ENCODE data around the gene UFSP1. TPM values are rescaled to one million over a fixed set of nuclear protein-coding genes. Genes with fewer than 3 reads are reported as not detected.

The UFSP1 gene
- total RNA-seq (2022; extraction: Qiagen RNA extraction; ENCODE audit: low read depth) = 2.9 to 5.7 TPM (median 5.0 TPM) in 5 replicates

GRCh38 chr7:100888988-100889750 lies at the start of gene UFSP1:
Gene UFSP1 (minus strand): TSS chr7:100889715. CDS start chr7:100889271, 444 bp downstream.

DNA sequence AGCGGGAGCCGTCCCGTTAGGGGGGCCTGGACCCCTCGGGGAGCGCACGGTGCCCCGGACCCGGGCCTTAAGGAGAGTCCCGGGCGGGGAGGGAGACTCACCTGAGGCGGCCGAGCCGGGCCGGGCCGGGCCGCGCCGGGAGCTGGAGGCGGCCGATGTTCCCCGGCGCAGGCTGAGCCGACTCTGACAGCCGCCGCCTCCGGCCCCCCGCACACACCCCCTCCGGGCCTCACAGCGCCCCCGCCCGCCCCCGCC lies 6.1 kb upstream of the UFSP1 start, which contains the start of gene ACHE:
Gene ACHE (minus strand): TSS at position 188 of the 255 bp plus-strand sequence. CDS start 1,656 bp downstream, outside the sequence.

DNA sequence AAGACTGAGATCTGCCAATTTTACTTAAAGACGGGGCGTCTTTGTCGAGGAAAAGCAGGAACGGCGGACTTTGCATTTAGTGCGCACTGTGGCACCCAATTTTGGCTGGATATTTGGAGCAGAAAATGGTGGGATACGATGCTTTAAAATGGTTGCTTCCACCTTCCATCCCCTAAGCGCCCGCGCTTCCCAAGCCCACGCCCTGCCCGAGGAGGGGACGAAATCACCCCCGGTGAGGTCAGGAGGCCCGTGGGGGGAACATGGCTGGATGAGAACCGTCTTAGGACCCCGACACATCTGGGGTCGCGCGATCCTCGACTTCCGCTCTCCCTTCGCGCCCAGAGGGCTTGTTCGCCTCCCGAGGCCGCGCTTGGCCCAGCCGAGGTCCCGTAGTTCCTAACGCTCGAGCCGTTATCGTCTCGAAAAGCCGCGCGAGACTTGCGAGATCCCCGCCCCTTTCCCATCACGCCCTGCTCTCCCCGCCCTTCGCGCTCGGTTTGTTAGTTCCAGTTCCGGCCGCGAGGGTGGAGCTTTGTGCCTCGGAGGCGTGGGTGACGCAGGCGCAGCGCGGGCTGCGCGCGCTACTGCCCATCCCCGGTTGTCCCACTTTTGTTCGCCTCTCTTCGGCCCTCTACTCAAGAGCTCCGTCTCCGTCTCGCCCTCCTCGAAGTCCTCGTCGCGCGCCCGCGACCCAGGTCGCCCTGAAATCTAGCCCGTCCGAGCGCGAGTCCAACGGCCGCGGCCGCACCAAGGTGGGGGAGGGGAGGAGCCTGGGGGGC lies 14.7 kb downstream of the UFSP1 start, which contains the start of gene SRRT:
Gene SRRT (plus strand): TSS at position 527 of the 779 bp plus-strand sequence. CDS start 488 bp downstream, outside the sequence.

DNA sequence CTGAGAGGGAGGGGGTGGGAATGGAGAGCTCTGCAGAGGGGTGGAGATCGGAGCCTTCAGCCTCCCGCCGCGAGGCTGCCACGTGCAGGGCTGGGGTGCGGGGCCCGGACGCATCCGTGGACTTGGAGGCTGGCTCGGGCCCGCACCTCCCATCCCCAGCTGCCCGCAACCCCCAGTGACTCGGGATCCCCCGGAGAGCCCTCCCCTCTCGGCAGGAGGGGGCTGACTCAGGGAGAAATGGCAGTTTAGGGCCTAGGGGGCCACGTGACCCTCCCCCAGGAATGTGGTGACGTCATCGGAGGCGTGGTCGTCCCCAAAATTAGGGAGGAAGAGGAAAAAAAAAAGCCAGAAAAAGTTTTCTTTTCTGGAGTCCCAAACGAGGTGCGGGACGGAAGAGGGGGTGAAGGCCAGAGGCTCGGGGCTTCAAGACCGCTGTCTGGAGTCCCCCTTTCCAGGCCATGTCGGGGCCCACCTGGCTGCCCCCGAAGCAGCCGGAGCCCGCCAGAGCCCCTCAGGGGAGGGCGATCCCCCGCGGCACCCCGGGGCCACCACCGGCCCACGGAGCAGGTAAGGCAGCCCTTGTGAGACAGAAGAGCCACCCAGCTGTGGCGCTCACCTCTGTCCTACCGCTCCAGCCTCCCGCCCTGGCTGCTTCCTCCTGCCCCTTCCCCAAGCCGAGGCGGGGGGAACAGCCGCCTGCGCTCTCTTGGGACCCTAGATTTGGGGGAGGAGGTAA lies 22.3 kb downstream of the UFSP1 start, which contains the start of gene TRIP6:
Gene TRIP6 (plus strand): TSS at position 348 of the 736 bp plus-strand sequence. CDS start 111 bp downstream, at position 459.

DNA sequence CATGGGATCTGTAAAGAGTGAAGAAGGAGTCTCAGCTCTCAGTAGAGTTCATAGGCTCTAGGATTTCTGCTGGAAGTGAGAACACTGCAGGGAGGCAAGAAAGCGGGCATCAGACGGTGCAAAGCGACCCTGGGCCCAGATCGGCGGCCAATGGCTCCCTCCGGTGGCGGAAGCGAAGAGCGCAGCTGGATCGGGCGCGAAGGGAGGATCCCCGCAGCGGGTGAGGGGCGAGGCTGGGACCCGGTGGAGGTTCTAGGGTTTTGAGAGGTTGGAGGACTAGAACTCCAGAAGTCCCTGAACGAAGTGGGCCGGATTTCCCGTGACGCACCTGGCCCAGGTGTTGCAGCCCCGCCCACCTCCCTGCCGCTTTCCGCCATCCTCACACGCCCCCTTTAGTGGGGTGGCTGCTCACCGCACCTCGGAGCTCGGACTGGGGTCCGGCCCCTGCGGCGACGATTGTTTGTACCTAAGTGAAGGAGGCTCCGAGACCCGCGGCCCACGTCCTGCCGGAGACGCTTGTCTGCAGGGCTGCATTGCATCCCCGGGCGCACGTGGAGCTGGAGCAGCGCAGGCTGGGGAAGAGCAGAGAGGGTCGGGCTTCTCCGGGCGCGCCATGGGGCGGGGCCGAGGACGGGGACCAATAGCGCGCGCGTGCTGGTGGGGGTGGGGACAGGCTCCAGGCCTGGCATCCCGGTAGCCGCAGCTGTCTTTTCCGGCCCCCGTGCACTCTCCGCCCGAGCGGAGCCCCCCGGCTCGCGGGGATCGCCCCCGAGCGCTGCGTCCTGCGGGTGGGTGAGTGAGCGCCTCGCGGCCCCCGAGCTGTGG lies 37.3 kb downstream of the UFSP1 start, which contains the start of gene SLC12A9:
Gene SLC12A9 (plus strand): TSS at position 666 of the 825 bp plus-strand sequence. CDS start 1,485 bp downstream, outside the sequence.

Other genes starting within 250 kb of the UFSP1 start
- 2.3 to 3.1 TPM (median 2.6 TPM) in 5 replicates for gene TFR2, start 248.2 kb downstream of the UFSP1 start, total RNA-seq (2022; extraction: Qiagen RNA extraction; ENCODE audit: low read depth)
- not detected in 5 replicates for gene ACTL6B, start 233.3 kb downstream of the UFSP1 start, total RNA-seq (2022; extraction: Qiagen RNA extraction; ENCODE audit: low read depth)
- 196 to 273 TPM (median 234 TPM) in 5 replicates for gene GNB2, start 216.0 kb downstream of the UFSP1 start, total RNA-seq (2022; extraction: Qiagen RNA extraction; ENCODE audit: low read depth)
- gene GIGYF1, start 195.5 kb downstream of the UFSP1 start, total RNA-seq (2022; extraction: Qiagen RNA extraction; ENCODE audit: low read depth) = 15.2 to 24.0 TPM (median 19.9 TPM) in 5 replicates
- gene POP7, start 183.6 kb downstream of the UFSP1 start, total RNA-seq (2022; extraction: Qiagen RNA extraction; ENCODE audit: low read depth) = 73.4 to 102 TPM (median 92.0 TPM) in 5 replicates
- gene EPO, start 169.2 kb downstream of the UFSP1 start, total RNA-seq (2022; extraction: Qiagen RNA extraction; ENCODE audit: low read depth) = 0.07 to 0.09 TPM in 2 of 5 replicates, not detected in the others
- not detected in 5 replicates for gene ZAN, start 156.1 kb downstream of the UFSP1 start, total RNA-seq (2022; extraction: Qiagen RNA extraction; ENCODE audit: low read depth)
- 34.2 to 45.6 TPM (median 41.5 TPM) in 5 replicates for gene EPHB4, start 62.2 kb downstream of the UFSP1 start, total RNA-seq (2022; extraction: Qiagen RNA extraction; ENCODE audit: low read depth)
- gene SLC12A9, start 37.0 kb downstream of the UFSP1 start, total RNA-seq (2022; extraction: Qiagen RNA extraction; ENCODE audit: low read depth) = 14.0 to 16.5 TPM (median 14.7 TPM) in 5 replicates
- gene TRIP6, start 22.3 kb downstream of the UFSP1 start, total RNA-seq (2022; extraction: Qiagen RNA extraction; ENCODE audit: low read depth) = 46.1 to 61.3 TPM (median 52.0 TPM) in 5 replicates
- gene SRRT, start 14.6 kb downstream of the UFSP1 start, total RNA-seq (2022; extraction: Qiagen RNA extraction; ENCODE audit: low read depth) = 112 to 151 TPM (median 144 TPM) in 5 replicates
- gene ACHE, start 6.2 kb upstream of the UFSP1 start, total RNA-seq (2022; extraction: Qiagen RNA extraction; ENCODE audit: low read depth) = 1.4 to 2.5 TPM (median 1.8 TPM) in 5 replicates
- gene MUC3A, start 59.8 kb upstream of the UFSP1 start, total RNA-seq (2022; extraction: Qiagen RNA extraction; ENCODE audit: low read depth) = 11.2 to 15.3 TPM (median 12.8 TPM) in 5 replicates
- 15.5 to 19.1 TPM (median 18.6 TPM) in 5 replicates for gene MUC12, start 79.8 kb upstream of the UFSP1 start, total RNA-seq (2022; extraction: Qiagen RNA extraction; ENCODE audit: low read depth)
- 0.01 to 0.05 TPM (median 0.02 TPM) in 5 replicates for gene MUC17, start 130.4 kb upstream of the UFSP1 start, total RNA-seq (2022; extraction: Qiagen RNA extraction; ENCODE audit: low read depth)
- gene TRIM56, start 195.8 kb upstream of the UFSP1 start, total RNA-seq (2022; extraction: Qiagen RNA extraction; ENCODE audit: low read depth) = 7.7 to 12.6 TPM (median 12.3 TPM) in 5 replicates
- gene SERPINE1, start 237.4 kb upstream of the UFSP1 start, total RNA-seq (2022; extraction: Qiagen RNA extraction; ENCODE audit: low read depth) = 793 to 966 TPM (median 846 TPM) in 5 replicates

Data from A549 treated with DMSO at 1 μM for 4 hours (cell line).